ENCODE data around the gene TAS1R1.
"Not testable (repeated sequence)": the region's sequence is repeated elsewhere in the genome, so short reads cannot be mapped to it uniquely, and the experiment has no call there.

TAS1R1 gene

DNA sequence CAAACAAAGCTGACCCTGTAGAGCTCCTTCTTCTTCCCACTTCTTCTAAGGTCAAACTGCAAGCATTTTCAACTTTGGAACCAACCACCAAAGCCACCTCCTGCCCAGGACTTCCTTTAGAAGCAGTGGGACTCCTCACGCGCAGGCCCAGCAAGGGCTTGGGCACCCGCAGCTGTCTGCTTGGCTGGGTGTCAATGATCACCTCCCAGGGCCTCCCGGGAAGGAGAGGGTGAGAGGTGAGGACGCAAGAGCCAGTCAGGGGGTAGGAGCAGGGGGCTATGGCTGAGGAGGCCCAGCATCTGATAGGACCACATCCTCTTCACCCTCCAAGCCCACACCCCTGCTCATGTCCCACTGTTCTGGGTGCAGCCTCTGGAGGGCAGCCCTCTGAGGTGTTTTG, 37.3 kb downstream of the TAS1R1 start:
- peak; percentile 40 for DNase-seq

DNA sequence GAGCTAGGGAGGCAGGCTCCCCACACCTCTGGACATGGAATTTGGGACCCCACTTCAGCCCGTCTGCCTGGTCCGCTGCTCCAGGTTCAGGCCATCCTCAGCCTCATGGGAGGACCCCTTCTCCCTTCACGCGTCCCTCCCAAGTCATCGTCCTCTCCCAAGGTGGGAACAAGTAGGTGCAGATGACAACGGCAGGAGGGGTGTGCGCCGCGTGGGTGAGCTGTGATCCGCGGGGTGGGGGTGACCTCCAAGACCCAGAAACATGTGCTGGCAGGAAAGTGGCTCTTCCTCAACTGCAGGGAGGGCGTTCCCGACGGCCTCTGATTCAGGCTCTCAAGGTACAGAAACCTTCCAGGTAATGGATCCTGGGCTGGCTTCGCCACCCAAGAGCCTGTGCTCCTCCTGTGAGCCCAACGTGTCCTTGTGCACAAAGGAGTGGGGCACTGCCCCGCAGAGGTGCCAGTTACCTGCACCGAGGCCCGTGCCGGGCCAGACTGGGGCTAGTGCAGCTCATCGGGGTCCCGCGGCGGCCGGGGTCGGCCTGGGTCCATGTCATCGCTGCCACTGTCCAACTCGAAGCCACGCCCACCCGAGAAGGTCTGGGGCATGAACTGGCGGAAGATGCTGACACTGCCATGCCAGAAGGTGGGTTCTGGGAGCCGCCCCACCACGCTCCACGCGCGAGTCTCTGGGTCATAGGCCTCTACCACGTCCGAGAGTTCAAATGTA, 37.9 kb downstream of the TAS1R1 start:
- DNase-seq: peak; percentile 40

DNA sequence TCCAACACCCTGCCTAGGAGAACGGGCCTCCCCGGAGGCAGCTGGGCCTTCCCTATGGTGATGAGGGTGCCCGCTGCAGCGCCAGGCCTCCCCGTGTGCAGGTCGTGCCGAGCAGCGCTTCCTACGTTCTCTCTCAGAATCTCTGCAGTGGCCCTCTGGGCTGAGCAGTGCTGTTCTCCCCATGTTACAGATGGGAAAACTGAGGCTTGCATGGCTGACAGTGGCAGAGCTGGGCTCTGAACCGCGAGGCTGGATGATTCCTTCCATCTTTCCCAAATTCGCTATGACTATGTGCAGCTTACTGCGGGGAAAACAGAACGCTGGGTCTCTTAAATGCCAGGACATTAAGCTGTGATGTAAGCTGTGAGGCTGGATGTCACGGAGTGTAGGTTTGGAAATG, 38.7 kb downstream of the TAS1R1 start:
- DNase-seq: no peak

DNA sequence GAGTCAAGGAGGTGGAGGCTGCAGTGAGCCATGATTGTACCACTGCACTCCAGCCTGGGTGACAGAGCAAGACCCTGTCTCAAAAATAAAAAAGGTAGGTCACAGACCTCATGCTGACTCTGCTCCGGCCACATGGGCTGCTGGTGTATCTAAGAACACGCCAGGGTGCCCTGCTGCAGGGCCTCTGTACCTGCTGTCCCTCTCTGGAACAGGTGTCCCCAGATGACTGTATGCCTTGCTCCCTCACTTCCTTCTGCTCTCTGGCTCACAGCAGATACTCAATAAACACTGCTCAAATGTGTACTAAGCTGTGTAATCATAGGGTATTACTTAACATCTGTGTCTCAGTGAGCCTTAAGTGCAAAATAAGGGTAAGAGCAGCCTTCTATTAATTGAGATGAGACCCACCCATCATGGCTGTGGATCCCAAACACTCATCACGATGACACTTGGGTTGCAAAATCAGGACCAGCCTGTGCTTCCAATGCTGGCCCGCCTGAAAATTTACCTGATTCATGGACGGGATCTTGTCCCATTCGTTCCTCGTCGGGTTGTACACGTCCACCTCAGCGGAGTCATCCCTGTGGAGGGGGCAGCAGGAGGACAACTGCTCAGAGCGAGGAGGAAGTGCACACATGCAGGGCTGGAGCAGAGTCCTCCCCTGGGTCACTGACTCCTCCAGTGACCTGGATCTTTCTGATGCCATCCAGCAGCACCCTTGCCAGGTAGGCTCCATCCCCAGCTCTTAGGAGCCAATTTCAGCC, 40.1 kb downstream of the TAS1R1 start:
- no peak for DNase-seq

DNA sequence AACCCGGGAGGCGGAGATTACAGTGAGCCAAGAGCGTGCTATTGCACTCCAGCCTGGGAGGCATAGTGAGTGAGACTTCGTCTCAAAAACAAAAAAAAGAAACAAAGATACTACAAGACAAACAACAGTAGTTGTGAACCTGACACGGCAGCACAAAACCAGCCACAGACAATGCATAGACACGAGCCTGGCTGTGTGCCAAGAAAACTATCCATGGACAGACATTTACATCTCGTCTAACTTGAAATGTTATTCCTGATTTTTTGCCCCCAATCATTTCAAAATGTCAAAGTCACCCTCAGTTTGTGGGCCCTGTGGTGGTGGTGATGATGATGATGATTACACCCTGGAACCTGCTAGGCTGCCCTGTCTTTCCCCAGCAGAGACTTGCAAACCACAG, 41.2 kb downstream of the TAS1R1 start:
- no peak for DNase-seq

DNA sequence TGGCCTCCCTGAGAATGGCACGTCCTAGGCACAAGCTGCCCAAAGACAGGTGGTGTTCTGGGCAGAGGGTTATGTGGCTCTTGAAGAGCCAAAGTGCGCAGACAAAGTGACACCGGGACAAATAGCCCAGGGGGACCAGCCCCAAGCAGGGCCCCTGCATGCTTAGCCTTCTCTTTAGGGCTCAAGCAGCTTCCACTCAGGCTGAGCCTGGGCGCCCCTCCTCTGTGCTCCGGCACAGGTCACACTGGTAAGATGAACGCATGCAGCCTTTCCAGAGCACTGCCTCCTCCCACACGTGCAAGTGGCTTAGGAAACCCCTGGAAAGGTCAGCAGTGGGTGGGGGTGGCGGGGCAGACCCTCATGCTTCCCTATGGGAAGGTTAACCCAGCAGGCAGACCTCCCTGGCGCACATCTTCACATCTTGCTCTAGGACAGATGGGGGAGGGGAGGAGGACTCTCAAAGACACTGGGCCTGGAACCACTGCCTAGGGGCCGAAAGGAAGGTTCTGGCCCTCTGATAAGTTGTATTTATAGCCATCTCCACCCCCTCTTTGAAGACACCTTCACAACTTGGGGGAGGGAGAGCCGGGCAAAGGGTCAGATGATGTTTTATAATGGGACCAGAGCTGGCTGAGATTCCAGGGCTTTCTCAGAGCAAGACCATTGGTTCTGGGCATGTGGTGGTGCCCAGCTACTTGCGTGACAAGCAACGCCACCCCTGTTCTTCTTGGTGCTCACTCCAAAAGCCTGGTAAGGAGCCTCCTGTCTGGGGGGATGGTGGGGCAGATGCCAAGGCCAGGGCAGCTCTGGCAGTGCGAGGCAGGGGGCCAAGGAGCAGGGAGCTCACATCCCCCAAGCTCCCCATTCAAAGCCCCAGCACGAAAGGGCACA, 42.0 kb downstream of the TAS1R1 start:
- DNase-seq: no peak

DNA sequence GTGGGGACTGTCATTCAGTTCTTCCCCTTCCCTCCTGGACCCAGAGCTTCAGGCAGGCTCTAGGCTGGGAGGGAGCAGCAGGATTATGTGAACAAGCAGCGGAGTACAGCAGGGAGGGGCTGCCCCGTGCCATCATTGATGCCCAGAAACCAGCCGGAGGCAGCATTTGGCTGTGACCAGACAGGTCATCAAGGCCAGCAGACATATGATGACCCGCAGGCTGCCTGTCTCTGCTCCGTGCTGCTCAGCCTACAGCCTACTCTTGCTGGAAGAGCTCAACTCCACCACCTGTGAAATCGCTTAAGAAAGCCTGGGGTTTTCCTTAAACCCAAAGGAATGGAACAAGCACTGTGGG, 42.6 kb downstream of the TAS1R1 start:
- no peak for DNase-seq

DNA sequence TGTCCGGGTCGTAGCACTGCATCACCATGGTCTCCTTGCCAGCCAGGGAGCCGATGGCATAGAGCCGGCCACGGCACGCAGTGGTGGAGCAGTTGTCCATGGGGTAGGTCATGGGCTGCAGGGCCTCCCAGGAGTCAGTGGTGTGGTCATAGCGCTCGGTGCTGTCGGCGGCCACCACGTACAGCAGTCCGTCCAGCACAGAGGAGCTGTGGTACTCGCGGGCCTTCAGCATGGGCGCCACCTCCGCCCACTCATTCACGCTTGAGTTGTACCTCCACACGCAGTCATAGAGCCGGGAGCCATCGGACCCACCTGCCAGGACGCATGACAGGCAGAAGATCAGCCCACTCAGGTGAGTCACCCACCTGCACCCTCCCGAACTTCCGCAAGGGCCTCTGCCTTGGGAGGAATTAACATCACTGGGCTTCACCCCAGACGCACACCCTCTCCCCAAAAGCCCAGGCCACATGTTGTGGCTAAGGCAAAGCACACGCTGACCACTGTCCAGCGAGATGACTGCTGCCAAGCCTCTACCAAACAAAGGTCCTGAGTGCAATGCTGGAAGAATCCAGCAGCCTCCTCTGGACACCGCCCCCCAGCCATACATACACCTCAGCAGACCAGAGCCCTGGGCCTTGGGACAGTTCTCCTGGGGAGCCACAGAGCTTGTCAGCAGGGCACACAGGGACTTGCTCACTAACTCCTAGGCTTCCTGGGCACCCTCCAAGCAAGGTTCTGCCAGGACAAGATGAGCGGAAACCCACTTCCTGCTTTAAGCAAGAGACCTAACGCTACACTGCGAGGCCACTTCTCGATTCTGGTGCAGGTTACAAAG, 44.3 kb downstream of the TAS1R1 start:
- DNase-seq: peak; percentile 51

DNA sequence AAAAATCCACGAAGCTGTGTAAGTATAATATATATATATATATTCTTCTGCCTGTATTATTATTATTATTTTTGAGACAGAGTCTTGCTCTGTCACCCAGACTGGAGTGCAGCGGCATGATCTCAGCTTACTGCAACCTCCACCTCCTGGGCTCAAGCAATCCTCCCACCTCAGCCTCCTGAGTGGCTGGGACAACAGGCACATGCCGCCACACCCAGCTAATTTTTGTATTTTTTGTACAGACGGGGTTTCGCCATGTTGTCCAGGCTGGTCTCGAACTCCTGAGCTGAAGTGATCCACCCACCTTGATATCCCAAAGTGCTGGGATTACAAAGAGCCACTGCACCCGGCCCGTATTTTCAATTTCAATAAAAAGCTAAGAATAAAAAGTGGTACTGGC, 44.9 kb downstream of the TAS1R1 start:
- DNase-seq: not testable (repeated sequence)

DNA sequence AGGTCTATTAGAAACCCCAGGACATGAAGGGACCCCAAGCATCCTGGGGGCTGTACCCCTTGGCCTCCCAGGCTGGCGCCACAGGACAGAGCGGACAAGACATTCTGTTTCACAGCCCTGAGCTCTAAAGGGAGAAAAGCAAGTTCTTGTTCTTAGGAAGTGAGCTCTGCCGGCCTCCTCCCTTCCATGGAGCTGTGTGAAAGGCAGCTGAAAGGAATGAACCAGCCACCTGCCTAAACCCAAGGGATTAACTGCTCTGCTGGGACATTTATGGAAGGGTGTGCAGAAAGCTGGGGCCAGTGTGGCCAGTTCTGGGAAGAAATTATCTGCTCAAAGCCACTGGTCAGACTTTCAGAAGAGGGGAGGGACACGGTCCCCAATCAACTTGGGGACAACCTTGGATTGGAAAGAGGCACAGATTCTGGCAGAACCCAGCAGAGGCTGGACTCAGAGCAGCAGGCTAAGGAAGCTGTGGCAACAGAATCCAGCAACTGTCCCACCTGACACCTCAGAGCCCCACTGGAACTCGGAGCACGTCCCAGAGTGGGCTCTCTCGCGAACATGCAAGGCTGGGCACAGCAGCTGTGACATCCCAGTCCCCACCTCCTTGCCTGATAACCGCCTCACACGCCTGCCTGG, 45.4 kb downstream of the TAS1R1 start:
- no peak for DNase-seq

DNA sequence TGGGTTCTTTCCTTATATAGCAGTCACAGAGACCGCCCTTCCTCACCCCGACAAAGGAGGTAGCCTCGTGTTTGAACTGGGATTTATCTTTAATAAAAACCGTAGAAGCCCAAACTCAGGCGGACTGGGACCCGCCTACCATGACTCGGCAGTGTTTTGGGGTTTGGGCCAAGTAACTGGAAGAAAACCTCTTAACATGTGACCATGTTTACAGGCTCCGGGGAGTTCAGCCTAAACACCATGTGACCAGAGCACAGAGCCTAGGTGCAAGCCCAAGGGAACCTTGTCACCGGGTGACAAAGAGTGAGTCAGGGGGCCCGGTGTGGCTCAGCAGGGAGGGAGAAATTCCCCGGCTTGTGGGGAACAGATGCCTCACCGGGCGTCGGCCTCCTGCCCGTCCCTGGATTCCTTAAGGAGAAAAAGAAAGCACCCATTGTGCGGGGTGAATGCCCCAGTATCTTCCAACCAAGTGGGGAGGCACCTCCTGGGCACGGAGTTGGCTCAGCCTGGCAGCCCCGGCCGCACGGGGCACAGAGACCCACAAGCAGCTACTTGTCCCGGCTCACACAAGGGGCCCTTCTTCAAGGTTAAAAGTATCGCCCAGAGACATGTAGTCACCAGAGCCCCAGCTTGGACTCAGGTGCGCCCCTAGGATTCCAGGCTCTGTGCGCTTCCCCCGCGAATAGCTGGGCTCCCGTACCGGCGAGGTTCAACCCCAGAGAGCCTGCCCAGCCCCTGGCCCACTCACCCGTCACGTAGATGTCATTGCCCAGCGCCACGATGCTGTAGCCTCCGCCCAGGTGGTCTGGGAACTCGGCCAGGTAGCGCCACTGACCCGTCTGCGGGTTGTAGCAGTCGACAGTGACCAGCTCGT, 46.2 kb downstream of the TAS1R1 start:
- DNase-seq: peak; percentile 84

DNA sequence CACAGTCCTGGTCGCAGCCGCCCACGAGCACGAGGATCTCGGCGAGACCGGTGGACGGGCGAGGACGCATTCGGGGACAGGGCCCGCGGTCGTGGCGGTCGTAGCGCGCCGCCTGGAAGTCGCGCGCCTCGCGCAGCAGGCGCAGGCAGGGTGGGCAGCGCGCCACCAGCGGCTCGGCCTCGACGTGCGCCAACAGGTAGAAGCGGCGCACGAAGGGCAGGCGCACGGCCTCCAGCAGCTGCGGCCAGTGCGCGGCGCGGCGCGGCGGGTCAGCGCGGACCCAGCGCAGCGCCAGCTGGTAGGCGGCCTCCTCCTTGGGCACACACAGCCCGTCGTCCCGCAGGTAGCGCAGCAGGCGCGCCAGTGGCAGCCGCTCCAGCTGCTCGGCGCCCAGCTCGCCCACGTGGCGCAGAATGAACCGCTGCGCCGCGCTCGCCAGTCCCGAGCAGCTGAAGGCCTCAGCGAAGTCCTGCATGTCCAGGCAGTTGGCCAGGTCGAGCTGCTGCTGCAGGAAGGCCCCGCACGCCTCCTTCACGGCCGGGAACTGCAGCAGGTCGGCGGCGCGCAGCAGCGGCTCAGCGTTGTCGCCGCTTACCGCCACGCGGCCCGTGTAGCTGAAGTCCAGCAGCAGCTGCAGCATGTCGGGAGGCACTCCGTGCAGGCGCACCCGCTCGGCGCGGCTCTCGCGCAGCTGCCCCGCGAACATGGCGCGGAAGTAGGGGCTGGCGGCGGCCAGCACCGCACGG, 47.0 kb downstream of the TAS1R1 start:
- DNase-seq: no peak

DNA sequence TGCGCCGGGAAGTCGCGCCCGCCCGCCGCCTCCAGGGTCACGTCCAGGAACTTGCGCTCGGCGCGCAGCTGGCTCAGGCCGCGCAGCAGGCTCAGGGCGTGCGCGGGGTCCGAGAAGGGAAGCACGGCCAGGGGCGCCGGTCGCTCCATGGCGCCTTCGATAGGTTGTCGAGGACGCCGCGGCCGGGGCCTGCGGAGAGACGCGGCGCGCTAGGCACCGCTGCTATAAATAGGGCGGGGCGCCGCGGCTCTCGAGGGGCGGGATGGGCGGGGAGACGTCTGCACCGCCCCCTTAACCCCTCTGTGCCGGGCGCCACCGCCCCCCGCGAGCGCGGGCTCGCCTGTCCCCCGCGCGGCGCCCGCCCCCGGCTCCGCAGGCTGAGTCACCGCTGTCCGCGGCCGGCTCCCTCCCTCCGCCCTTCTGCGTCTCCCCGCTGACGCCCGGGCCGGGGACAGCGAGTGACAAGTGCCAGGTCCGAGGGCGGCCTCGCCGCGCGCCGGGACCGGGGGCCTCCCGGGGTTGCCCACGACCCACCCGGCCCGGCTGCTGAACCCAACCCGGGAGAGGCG, 47.6 kb downstream of the TAS1R1 start, which contains the start of gene KLHL21:
Gene KLHL21, minus strand, starts transcription at position 201 of the 569 bp plus-strand sequence. Its CDS starts 52 bp downstream, at position 149.
- peak; percentile 95 for DNase-seq

DNA sequence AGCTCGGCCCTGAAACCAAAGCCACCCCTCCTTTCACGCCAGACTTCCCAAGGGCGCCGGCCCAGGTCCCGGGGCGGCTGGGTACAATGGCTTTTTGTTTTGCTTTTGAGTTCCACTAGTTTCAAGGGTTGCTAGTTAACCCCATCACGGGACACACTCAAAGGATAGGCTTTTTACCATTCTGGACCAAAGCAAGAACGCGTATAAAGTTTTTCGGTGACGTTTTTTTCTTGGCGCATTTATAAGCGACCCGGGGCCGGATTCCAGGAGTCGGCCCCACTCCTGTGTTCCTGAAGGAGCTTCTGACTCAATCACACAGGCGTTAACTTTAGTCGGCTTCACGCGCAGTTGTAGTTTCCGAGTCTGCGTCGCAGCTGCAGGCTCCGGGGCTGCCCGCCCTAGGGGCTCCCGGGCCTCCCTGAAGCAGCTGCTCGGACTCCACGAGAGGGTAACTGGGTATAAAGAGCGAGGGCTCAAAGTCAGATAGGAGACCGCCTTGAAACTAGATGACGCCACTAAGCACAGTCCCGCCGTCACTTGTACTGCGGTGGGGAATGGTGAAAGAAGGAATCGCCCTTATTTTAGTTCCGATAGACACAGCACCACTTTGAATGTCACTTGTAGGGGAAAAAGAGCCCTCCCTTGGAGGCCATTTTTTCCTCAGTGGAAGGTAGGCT, 48.3 kb downstream of the TAS1R1 start:
- DNase-seq: peak; percentile 84

DNA sequence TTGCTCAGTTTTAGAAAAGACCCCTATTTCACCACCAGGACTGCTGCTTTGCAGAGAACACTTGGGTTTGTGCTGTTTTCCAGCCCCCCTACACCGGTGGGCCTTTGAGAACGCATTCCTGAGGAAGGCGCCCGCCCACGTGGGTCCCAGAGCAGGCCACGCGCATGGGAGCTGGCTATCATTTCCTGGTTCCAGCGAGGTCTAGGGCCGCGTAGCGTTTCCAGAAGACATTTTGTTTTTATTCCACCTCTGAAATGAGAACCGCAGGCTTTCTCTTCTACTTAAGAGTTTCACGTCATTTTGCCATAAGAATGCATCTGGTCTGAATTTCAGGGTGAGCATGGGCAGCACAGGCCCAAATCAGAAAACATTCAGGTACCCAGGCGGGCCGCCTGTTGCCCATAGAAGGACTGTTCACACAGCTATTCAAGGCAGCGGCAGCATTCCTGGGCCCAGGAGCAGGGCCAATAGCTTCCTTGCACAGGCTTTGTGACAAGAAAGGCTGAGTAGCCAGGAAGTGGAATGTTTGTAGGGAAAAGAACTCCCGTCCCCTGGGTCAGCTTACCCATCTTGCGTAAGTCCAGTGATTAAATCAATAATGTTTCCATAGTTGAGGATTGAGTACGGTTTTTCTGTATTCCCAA, 48.9 kb downstream of the TAS1R1 start:
- DNase-seq: peak; percentile 95

DNA sequence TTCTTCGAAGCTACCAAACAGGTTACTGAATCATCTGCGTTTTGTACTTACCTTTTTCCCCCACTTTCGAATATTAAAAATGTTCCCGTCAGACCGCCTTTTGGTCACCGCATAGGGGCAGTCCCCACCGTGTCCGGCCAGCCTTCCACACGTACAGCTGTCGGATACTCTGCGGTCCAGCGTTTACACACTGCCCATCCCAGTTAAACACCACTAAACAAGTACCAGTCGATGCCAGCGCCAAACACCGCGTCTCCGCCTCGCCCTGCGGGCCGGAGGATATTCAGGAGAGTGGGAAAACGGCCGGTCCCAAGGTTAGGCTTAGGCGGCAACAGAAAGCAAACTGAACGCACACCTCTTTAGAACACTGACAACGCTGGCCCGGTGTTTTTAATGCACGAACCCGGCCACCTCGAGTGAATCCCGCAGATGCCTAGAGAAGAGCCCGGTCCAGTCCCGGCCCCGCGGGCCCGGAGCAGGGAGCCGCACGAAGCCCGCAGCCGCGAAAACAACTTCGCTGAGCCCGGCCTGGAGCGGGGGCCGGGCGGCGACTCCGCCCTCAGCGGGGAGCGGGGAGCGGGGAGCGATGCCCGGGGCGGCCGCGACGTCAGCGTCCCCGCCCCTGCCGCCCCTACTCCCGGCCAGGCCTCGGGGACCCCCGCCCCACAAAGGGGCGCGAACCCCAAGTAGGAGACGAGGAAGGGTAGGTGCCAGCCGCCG, 57.7 kb downstream of the TAS1R1 start:
- peak; percentile 73 for DNase-seq

DNA sequence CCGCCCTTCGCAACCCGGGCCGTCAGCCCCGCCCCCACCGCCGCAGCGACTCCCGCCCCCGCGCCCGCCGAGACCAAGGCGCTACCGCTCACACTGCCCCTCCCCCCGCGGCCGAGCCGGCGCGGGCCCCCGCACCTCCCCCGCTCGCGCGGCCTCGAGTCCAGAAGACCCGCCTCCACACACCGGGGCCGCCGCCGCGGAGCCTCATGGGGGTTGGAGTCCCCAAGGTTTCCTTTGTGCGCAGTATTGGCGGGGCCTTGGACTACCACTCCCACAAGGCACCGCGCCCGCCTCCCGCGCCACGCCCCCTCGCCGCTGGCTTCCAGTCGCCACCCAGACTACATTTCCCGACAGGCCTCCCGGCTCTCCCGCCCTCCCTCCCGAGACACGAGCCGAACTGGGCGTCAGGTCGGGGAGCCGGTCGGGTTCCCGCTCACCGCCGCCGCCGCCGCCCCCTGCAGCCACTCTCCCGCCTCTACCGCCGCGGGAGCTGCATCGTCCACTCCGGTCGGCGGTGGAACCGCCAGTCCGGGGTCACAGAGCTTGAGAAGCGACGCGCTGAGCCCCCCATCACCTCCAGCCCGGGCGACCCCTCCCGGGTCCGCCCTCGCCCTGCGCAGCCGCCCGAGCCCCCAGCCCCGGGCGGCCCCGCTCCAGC, 58.4 kb downstream of the TAS1R1 start, which contains the start of gene PHF13:
Gene PHF13, plus strand, starts transcription at position 371 of the 658 bp plus-strand sequence. CDS start 336 bp downstream, outside the sequence.
- DNase-seq: peak; percentile 100
